HG03342 (cell line): ENCODE measurements around the gene CLMP.
"Not testable (repeated sequence)": the region's sequence is repeated elsewhere in the genome, so short reads cannot be mapped to it uniquely, and the experiment has no call there.

Experiments used
- ATAC-seq: cut with Tn5 transposase; IDR thresholded peaks from one replicate; pipeline ENCODE4 v1.9.1; 2021; ENCODE audit warnings: mild to moderate bottlenecking, moderate library complexity; ENCODE audit not compliant: unreplicated experiment

The CLMP gene

GRCh38 chr11:123139206-123139605, 55.8 kb downstream of the CLMP start:
- no peak for ATAC-seq

GRCh38 chr11:123137431-123138224, 57.4 kb downstream of the CLMP start:
- ATAC-seq: no peak

- no peak for ATAC-seq
These were observed 59.1 kb downstream of the CLMP start for GRCh38 chr11:123135863-123136446.

GRCh38 chr11:123132881-123133280, 62.2 kb downstream of the CLMP start:
- ATAC-seq: no peak

GRCh38 chr11:123132034-123132766, 62.8 kb downstream of the CLMP start:
- not testable (repeated sequence) for ATAC-seq

- ATAC-seq: no peak
These were observed 65.1 kb downstream of the CLMP start for GRCh38 chr11:123129920-123130319.

- ATAC-seq: no peak
These were observed 69.9 kb downstream of the CLMP start for GRCh38 chr11:123125169-123125568.

GRCh38 chr11:123122852-123123251, 72.2 kb downstream of the CLMP start:
- no peak for ATAC-seq

- no peak for ATAC-seq
These were observed 72.7 kb downstream of the CLMP start for GRCh38 chr11:123122341-123122740.

- ATAC-seq: no peak
These were observed 78.6 kb downstream of the CLMP start for GRCh38 chr11:123116486-123116885.

GRCh38 chr11:123111465-123111864, 83.6 kb downstream of the CLMP start:
- no peak for ATAC-seq

- no peak for ATAC-seq
These were observed 84.7 kb downstream of the CLMP start for GRCh38 chr11:123110397-123110796.

- no peak for ATAC-seq
These were observed 87.0 kb downstream of the CLMP start for GRCh38 chr11:123107945-123108495.

- ATAC-seq: no peak
These were observed 90.4 kb downstream of the CLMP start for GRCh38 chr11:123104697-123105096.

- ATAC-seq: no peak
These were observed 91.6 kb downstream of the CLMP start for GRCh38 chr11:123103326-123103980.

- no peak for ATAC-seq
These were observed 94.5 kb downstream of the CLMP start for GRCh38 chr11:123100379-123101085.

GRCh38 chr11:123098990-123099389, 96.1 kb downstream of the CLMP start:
- ATAC-seq: no peak

- ATAC-seq: no peak
These were observed 101.3 kb downstream of the CLMP start for GRCh38 chr11:123093739-123094138.

- no peak for ATAC-seq
These were observed 103.5 kb downstream of the CLMP start for GRCh38 chr11:123091506-123091905.

GRCh38 chr11:123090168-123090567, 104.9 kb downstream of the CLMP start:
- not testable (repeated sequence) for ATAC-seq
